HG02938 (cell line): ENCODE data around the gene HOXA4.

ENCODE experiments used
- ATAC-seq: cut with Tn5 transposase; IDR thresholded peaks from one replicate; pipeline ENCODE4 v1.9.1; 2021; ENCODE audit warnings: mild to moderate bottlenecking, moderate library complexity; ENCODE audit not compliant: unreplicated experiment

Gene HOXA4

GRCh38 chr7:27147199-27148030 is 16.9 kb upstream of the HOXA4 start, which contains the start of gene HOXA6:
HOXA6 (minus strand) TSS chr7:27147774; CDS start chr7:27147749, 25 bp downstream.
- no peak for ATAC-seq

- ATAC-seq: no peak
Measured at GRCh38 chr7:27146491-27147198, 16.1 kb upstream of the HOXA4 start.

DNA sequence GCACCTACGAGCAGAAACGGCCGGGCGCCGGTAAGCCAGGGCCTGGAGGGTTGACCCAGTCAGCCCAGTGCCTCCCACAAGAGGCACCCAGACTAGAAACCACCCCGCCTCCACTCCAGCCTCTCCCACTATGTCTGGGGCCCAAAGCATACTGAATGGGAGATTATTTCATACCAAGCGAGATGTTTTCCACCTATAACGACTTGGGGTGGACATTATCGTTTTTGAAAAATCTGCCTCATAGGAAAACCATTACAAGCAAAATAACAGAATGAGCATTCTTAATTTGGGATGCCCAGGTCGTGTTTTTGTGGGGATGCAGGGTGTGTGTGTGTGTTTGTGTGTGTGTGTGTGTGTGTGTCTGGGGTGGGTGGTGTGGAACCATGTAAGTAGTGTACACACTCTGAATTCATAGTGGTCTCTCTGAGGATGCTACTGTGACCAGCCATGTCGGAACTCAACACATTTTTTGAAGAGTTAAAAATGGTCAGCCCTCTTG is 15.4 kb upstream of the HOXA4 start:
- ATAC-seq: no peak

DNA sequence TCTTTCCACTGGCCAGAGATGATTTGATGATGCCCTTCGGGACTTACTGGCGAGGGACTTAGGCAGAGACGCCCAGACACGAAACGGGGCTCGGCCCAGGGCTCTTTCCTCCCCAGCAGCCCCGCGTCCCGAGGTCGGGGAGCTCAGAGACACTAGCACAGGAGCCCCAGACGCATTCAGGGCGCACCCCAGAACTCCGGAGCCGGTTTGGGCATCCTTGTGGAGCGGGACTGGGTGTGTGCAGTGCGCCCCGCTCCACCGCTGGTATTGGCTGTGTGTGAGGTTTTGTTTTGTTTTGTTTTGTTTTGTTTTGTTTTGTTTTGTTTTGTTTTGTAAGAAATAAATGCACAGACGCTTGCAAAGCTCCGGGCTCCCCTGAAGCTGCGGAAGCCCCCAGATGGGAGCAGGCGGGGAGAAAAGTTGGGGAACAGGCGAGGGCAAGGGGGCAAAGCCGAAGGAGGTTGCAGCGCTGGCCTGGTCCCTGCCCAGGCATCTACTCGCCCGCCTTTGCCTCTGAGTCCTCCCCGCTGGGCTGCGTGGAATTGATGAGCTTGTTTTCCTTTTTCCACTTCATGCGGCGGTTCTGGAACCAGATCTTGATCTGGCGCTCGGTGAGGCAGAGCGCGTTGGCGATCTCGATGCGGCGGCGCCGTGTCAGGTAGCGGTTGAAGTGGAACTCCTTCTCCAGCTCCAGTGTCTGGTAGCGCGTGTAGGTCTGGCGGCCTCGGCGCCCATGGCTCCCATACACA is 14.8 kb upstream of the HOXA4 start:
- ATAC-seq: no peak

DNA sequence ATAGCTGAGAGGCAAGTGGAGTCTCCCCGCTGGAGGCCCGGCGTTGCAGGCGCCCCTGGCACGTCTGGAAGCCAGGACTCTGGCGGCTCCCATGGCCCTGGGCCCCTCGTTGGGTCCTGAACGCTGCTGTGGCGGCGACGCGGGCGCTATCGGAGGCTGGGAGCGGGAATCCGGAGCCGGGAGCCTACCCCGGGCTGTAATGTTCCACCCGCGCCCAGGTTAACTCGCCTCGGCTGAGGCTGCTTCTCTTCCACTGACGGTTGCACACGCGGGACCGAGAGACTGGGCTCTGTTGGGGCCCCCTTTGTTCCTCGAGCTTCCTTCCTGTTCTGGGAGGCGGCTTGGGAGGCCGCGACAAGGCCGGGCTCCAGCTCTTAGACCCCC is 14.2 kb upstream of the HOXA4 start:
- no peak for ATAC-seq

DNA sequence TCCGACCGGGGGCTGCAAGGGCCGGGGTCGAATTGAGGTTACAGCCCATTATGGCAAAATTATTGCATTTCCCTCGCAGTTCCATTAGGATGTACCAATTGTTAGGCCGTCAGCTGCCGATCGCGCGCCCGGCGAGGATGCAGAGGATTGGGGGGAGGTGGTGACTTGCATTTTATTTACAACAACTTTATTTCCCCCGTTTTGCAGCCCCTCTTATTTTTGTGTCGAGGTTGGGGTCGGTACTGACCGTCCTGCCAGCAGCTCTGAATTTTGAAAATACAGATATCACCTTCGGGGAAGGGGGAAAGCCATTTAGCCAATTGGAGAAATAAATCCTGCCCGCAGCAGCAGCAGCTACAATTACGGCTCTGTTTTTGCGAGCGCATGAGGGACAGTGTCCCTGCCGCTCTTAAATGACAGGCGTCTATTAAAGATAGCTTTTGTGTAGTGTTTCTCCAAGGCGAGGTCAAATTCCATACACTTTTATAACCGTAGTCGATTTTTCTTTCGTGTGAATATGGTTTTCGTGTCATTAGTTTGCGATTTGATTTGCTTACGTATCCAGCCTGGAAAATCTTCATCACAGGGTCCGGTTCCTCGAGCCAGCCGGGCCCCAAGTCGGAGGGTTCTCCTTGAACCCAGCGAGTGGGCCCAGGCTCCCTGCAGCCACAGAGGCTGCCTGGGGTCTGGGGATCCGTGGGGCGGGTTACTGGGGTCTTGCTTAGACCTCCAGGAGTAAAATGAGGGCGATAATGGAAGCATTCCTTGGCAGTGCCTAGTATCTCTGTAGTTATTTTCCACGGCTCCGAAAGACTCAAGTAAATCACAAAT is 13.6 kb upstream of the HOXA4 start:
- ATAC-seq: no peak

- ATAC-seq: no peak
Measured at GRCh38 chr7:27143023-27143949, 12.7 kb upstream of the HOXA4 start, which contains the start of gene HOXA5. HOXA5 (minus strand) TSS chr7:27143681; CDS start chr7:27143607, 74 bp downstream.

- no peak for ATAC-seq
Measured at GRCh38 chr7:27142580-27143022, 12.0 kb upstream of the HOXA4 start.

GRCh38 chr7:27141923-27142579 is 11.5 kb upstream of the HOXA4 start:
- ATAC-seq: no peak

GRCh38 chr7:27141137-27141922 is 10.8 kb upstream of the HOXA4 start:
- ATAC-seq: no peak

- ATAC-seq: no peak
Measured at GRCh38 chr7:27140126-27140857, 9.7 kb upstream of the HOXA4 start.

DNA sequence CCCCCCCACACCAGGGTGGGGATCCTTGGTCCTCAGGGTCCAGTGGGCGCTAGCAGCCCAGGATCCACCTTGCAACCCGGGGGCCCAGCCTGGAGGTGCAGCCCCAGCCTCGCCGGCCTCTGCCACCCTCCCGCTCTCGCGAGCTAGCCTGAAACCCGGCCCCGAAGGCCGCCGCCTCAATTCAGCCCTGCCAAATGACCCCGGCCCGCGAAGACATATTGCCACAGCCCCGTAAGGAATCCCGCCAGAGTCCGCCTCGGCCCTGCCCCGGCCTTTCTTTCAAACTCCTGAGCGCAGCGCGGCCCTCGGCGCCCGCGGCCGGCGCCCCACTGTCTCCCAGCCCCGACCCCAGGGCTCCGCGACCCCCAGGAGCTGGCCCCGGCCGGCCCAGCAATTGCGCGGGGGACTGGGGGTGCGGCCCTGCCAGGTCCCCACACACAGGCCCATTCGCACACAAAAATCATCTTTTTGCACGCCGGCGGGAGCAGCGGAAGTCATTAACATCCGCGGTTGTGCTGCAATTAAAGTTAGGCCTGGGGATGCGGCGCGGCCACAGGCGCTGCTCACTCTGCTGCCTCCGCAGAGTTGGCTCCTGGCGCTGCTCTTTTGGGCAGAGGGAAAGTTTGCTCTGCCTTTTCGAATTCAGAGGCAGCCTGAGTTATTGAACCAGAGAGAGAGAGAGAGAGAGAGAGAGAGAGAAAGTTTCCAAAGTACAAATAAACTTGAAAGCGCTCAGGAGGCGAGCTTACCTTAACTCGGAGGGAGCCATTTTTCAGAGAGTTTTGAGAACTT is 9.0 kb upstream of the HOXA4 start:
- ATAC-seq: no peak

GRCh38 chr7:27138985-27139333 is 8.4 kb upstream of the HOXA4 start:
- no peak for ATAC-seq

GRCh38 chr7:27138472-27138871 is 7.9 kb upstream of the HOXA4 start:
- ATAC-seq: no peak

DNA sequence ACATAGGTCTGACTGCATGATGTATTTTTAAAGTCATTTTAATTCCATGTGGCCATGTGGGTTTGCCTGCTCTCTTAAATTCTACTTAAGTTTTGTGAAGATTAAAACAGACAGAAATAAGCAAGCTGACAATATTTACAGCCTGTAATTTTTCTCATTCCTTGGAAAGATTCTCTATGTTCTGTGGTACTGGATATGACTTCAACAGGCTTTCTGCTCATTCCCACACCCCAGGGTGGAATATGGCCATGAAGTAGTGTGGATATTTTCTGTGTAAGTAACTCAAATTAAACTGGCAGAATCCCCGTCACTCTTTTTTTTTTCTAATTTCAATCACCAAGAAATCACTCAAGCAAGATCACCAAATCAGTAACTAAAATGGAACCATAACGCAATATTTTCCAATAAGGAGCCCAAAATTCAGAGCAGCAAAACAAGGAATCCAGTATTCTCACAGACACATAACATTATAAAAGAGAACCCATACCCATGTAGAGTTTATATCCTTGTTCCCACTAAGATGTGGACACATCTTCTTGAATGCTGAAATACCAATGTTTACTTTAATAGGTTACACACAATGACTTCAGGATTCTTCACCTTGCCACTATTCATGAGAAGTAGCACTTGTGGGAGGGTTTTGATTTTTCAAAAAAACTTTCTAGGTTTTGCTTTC is 7.2 kb upstream of the HOXA4 start:
- ATAC-seq: no peak

- no peak for ATAC-seq
Measured at GRCh38 chr7:27134392-27134791, 3.8 kb upstream of the HOXA4 start.
